ENCODE results near the gene WWOX.

The WWOX gene

GRCh38 chr16:78198288-78198687 is 98.8 kb downstream of the WWOX start:
- DNase-seq = no peak

DNA sequence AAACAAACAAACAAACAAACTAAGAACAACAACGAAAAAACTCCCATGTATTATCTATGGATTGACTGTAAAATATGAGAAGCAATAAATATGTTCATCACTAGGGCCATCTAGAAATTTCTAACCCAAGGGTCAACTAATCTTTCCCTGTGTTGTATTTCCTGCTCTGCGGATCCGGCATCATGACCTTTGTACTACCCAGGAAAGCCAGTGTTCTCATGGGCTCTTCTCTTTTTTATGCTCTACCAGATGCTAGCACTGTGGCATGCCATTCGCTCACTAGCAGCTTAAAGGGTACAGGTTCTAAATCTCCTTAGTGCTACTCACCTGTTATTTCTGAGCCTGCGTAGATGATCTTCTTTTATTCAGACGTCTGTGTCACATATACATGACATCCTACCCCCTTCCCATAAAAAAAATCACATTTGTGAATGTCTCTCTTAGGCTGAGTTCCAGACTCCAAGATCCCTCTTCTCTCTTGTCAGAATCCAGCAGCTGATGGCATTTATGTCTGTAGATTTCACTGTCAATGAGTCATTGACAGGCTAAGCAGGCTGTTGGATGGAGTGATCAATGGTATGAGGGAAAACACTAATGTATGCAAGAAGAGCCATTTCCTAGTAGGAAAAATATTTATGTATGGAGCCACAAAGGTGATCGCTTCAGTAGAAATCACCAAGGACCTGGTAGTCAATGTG is 100.0 kb downstream of the WWOX start:
- no peak for DNase-seq

- no peak for DNase-seq
These were observed 100.6 kb downstream of the WWOX start for GRCh38 chr16:78200023-78200389.

GRCh38 chr16:78200623-78201096 is 101.2 kb downstream of the WWOX start:
- no peak for DNase-seq

- no peak for DNase-seq
These were observed 106.1 kb downstream of the WWOX start for GRCh38 chr16:78205506-78205905.

DNA sequence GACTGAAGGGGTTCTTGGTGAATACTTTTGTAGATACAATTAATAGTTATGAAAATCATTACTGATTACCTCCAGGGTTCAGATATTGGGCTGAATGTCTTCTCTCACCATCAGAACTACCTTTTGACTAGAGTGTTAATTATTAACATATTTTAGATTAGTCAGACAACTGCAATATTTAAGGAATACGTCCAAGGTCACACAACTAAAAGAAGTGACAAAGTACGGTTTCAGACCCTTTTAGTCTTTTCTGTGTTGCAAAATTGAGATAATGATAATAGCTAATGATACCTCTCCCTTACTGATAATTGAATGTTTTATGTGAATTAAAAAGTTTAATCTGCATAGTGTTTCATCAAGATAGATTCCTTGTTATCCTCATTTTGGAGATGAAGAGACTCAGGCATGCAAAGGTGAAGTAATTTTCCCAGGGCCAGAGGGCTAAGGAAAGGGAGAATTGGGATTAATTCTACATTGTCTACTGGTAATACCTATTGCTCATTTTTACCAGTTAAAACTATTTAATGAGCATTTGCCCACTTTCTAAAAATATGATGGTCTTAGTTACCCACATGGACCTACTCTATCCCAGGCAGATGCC is 107.3 kb downstream of the WWOX start:
- DNase-seq = no peak

GRCh38 chr16:78209951-78210661 is 110.7 kb downstream of the WWOX start:
- DNase-seq = no peak

GRCh38 chr16:78211020-78211599 is 111.7 kb downstream of the WWOX start:
- no peak for DNase-seq

GRCh38 chr16:78211946-78212345 is 112.5 kb downstream of the WWOX start:
- no peak for DNase-seq

DNA sequence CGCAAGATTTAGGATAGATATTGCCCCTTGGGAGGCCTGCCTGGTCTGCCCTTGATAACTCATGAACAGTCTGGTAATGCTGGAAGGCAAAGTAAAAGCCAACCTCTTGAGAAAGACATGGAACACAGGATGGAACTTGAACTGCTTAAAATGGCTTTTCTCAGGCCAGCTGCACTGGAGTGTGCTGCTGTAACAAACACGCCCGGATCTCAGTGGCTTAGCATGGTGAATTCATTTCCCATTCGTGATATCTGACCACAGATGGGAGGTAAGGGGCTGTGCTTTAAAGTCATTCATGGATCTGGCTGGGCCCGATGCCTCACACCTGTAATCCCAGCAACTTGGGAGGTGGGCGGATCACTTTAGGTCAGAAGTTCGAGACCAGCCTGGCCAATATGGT is 113.2 kb downstream of the WWOX start:
- no peak for DNase-seq

DNA sequence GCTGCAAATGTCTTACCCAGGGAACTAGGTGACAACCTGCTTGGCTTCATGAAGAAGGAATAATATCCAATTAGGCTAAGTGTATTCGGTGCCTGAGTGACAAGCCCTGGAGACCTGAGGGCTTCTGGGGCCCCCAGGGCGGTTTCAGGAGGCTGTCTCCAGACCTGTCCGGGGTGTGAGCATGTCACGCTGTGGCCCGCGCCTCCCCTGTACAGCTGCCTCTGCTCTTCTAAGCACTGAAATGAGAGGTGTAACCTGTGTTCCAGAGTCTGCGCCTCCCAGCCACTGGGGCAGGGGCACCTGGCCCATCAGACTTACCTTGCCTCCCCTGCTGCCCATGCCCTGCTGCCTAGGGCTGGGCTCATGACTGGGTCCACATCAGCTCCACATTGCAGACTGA is 114.3 kb downstream of the WWOX start:
- no peak for DNase-seq

DNA sequence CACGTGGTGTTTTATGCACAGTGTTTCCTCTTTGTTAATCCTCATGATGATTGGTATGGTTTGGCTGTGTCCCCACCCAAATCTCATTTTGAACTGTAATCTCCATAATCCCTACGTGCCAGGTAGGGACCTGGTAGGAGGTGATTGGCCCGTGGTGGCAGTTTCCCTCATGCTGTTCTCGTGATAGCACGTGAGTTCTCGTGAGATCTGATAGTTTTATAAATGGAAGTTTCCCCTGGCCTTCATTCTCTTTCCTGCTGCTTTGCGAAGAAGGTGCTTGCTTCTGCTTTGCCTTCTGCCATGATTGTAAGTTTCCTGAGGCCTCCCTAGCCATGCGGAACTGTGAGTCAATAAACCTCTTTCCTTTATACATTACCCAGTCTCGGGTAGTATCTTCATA is 115.8 kb downstream of the WWOX start:
- no peak for DNase-seq

DNA sequence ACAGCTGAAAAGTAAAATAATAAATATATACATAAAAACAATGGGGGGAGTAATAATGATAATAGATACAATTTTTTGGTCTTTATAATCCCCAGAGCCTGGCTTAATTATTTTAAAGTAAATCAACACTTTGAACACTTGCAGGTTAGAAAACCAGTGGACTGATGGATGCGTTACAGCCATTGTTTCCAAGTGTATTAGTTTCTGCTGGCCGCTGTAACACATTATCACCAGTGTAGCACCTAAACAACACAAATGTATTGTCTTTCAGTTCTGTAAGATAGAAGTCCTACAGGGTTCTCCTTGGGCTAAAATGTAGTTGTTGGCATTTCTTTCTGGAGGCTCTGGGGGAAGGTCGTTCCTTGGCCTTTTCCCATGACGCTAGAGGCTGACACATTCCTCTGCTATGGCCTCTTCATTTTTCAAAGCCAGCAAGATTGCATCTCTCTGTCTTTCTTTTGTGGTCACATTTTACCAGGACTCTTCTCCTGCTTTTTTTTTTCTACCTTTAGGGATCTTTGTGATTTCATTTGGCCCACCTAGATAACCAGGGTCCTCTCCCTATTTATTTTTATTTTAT is 116.8 kb downstream of the WWOX start:
- no peak for DNase-seq

DNA sequence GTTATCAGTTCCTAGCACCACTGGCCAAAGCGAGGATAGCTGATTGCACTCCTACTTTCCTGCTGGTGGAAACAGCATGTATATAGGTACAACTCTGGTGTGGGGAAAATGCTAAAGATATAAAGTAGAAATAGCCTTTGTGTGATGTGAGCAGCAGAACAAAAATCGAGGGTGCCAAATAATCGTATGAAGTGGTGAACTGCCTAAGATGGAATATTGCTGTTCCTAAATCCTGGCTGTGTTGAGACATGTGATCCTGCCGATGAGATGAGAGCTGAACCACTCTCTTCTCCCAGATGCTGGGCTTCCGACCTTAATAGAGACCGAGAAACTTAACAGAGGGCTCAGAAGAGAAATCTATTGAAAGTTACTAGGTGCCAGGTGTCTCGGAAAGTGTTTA is 117.8 kb downstream of the WWOX start:
- DNase-seq = no peak

GRCh38 chr16:78218279-78218678 is 118.8 kb downstream of the WWOX start:
- DNase-seq = no peak

- no peak for DNase-seq
These were observed 119.6 kb downstream of the WWOX start for GRCh38 chr16:78218856-78219651.

DNA sequence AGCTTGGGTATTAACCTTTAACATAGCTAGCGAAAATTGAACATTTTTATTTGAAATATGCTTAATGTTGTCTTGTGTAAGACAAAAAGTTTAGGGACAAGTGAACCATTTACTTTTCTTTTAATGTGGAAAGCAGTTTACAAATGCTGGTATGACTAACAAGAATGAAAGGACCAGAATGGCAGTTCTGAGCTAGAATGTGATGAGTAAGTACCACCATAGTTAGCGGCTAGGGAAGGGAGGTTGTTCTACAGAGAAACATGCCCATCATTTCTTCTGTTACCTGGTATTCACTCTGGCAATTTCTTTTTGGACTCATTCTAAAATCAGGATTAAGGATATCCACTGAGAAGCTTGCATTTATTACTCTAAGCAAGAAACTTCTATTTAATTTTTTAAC is 121.1 kb downstream of the WWOX start:
- DNase-seq = no peak

DNA sequence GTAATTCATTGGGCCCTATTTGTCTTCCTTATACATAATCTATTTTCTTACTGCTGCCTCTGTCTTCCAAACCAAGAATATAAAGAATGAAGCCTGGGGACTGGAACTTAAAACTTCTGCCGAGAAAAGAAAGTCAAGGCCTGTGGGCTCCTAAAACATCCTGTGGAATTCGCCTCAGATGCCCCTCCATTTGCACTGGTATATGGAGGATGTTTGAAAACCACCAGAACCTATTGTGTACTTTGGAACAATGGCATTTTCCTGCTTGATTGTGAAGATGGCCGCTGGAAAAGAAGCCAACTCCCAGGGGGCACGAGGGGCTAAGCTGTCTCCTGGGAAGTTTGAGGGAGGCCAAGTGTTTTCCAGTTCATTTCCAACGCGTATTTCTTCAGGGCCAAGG is 122.4 kb downstream of the WWOX start:
- no peak for DNase-seq

DNA sequence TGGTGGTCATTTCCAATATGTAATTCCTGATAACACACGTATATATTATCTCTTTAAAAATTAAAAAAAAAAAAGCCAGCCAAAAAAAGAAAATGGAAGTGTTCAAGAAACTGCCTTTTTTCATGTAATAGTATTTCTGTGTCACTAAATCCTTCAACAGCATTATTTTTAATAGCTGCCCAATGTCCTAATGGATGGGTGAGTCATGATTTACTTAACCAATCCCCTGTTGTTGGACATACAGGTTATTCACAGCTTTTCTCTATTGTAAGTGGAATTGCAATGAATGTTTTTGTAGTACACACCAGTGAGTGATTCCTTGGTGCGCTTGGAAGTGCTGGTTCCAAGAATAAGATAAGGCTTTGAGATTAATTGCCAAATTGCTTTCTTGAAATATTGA is 124.9 kb downstream of the WWOX start:
- no peak for DNase-seq

GRCh38 chr16:78225919-78226318 is 126.5 kb downstream of the WWOX start:
- DNase-seq = no peak

DNA sequence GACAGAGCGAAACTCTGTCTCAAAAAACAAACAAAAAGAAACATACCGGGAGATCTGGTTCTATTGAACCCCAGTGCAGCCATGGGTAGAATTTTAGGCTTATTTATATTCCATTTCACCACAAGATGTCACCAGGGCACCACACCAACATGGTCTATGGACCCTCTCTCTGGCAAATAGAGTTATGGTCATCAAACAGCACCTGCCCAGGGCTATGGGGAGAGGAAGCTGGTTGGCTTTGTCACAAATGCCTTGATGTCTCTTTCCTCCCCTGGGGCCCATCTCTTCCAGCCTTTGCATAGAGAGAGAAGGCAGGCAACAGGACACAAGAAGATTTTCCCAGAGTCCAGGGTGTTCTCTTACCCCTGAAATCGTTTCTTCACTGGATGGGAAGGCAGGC is 128.4 kb downstream of the WWOX start:
- DNase-seq = no peak

GRCh38 chr16:78228704-78229103 is 129.2 kb downstream of the WWOX start:
- no peak for DNase-seq

DNA sequence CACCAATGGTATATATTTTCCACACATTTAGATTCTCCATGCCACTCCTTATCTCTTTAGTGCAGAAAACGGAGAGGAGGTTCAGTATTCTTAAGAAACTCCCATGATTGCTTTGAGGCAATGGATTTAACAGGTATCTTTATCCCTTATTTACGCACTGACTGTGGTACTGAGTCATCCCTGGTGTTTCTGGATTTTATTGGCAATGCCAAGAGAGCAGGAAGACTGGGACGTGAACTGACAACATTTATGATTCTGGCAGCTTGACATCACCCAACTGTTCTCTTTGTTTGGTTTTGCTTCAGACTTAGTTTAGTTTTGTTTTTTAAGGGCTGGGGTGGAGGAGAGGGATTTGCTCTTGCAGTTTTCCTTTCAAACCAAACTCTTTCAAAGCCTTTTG is 131.4 kb downstream of the WWOX start:
- DNase-seq = no peak
